ENCODE measurements around the gene CSNK2A1.
"Not testable (repeated sequence)": the region's sequence is repeated elsewhere in the genome, so short reads cannot be mapped to it uniquely, and the experiment has no call there.

Gene CSNK2A1

GRCh38 chr20:496126-496696 lies 47.4 kb downstream of the CSNK2A1 start:
- no peak overlapping the region for H3K4me3 ChIP-seq (ENCODE audit: low read depth, low read length)

- no peak overlapping the region for H3K4me3 ChIP-seq (ENCODE audit: low read depth, low read length)
These were observed 51.4 kb downstream of the CSNK2A1 start for GRCh38 chr20:492159-492558.

- no peak overlapping the region for H3K4me3 ChIP-seq (ENCODE audit: low read depth, low read length)
These were observed 55.9 kb downstream of the CSNK2A1 start for GRCh38 chr20:487655-488054.

- H3K4me3 ChIP-seq (ENCODE audit: low read depth, low read length) = no peak overlapping the region
These were observed 59.6 kb downstream of the CSNK2A1 start for GRCh38 chr20:483815-484644.

GRCh38 chr20:481167-481566 lies 62.4 kb downstream of the CSNK2A1 start:
- H3K4me3 ChIP-seq (ENCODE audit: low read depth, low read length) = no peak overlapping the region

GRCh38 chr20:480044-480443 lies 63.5 kb downstream of the CSNK2A1 start:
- no peak overlapping the region for H3K4me3 ChIP-seq (ENCODE audit: low read depth, low read length)

- H3K4me3 ChIP-seq (ENCODE audit: low read depth, low read length) = no peak overlapping the region
These were observed 64.1 kb downstream of the CSNK2A1 start for GRCh38 chr20:479487-479886.

- no peak overlapping the region for H3K4me3 ChIP-seq (ENCODE audit: low read depth, low read length)
These were observed 64.6 kb downstream of the CSNK2A1 start for GRCh38 chr20:478949-479429.

GRCh38 chr20:478010-478948 lies 65.3 kb downstream of the CSNK2A1 start:
- no peak overlapping the region for H3K4me3 ChIP-seq (ENCODE audit: low read depth, low read length)

GRCh38 chr20:476561-477249 lies 66.9 kb downstream of the CSNK2A1 start:
- H3K4me3 ChIP-seq (ENCODE audit: low read depth, low read length) = not testable (repeated sequence)

GRCh38 chr20:475463-476357 lies 67.9 kb downstream of the CSNK2A1 start:
- H3K4me3 ChIP-seq (ENCODE audit: low read depth, low read length) = no peak overlapping the region

GRCh38 chr20:474581-474980 lies 69.0 kb downstream of the CSNK2A1 start:
- H3K4me3 ChIP-seq (ENCODE audit: low read depth, low read length) = no peak overlapping the region

- no peak overlapping the region for H3K4me3 ChIP-seq (ENCODE audit: low read depth, low read length)
These were observed 70.7 kb downstream of the CSNK2A1 start for GRCh38 chr20:472889-473292.

- H3K4me3 ChIP-seq (ENCODE audit: low read depth, low read length) = no peak overlapping the region
These were observed 71.3 kb downstream of the CSNK2A1 start for GRCh38 chr20:472137-472846.

- H3K4me3 ChIP-seq (ENCODE audit: low read depth, low read length) = no peak overlapping the region
These were observed 73.7 kb downstream of the CSNK2A1 start for GRCh38 chr20:469746-470490.

- H3K4me3 ChIP-seq (ENCODE audit: low read depth, low read length) = no peak overlapping the region
These were observed 75.8 kb downstream of the CSNK2A1 start for GRCh38 chr20:467755-468154.

GRCh38 chr20:462199-462991 lies 81.2 kb downstream of the CSNK2A1 start, which contains the start of gene TBC1D20:
Gene TBC1D20, minus strand, starts transcription at chr20:462533. Its CDS starts 128 bp downstream, at chr20:462405.
- H3K4me3 ChIP-seq (ENCODE audit: low read depth, low read length) = peak within 1 kb of the TSS; percentile 46
